GM19463 (cell line): ENCODE results near the gene PPP1R8.
"Not testable (repeated sequence)": the region's sequence is repeated elsewhere in the genome, so short reads cannot be mapped to it uniquely, and the experiment has no call there.

Experiments used
- ATAC-seq: cut with Tn5 transposase; IDR thresholded peaks from one replicate; pipeline ENCODE4 v1.9.1; 2021; ENCODE audit warnings: mild to moderate bottlenecking, moderate library complexity; ENCODE audit not compliant: unreplicated experiment

Gene PPP1R8

GRCh38 chr1:27830621-27831440, at the start of gene PPP1R8:
PPP1R8 (plus strand) TSS chr1:27830782; CDS start chr1:27830836, 54 bp downstream.
- ATAC-seq, result peak; percentile 94

DNA sequence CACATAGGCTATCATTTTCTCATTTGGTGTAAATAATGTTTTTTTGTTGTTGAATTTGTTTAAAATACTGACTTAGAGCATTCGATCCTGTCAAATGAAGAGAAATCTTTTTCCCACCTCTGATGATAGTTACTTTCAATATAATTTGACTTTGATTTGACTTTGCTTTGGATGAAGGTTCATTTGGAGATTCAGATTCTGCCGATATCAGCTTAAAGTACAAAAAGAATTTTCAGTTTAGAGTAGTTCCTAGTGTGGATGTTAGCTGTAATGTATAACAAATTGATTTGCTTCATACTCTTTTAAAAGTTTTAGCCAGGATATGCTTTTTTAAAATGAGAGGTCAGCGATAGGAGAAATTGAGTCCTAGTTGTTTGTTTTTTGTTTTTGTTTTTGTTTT, 47.6 kb upstream of the PPP1R8 start:
- no peak for ATAC-seq

- ATAC-seq, result no peak
These were observed 45.9 kb upstream of the PPP1R8 start for GRCh38 chr1:27784700-27785099.

- ATAC-seq, result no peak
These were observed 44.7 kb upstream of the PPP1R8 start for GRCh38 chr1:27785781-27786455.

- no peak for ATAC-seq
These were observed 42.7 kb upstream of the PPP1R8 start for GRCh38 chr1:27787895-27788294.

DNA sequence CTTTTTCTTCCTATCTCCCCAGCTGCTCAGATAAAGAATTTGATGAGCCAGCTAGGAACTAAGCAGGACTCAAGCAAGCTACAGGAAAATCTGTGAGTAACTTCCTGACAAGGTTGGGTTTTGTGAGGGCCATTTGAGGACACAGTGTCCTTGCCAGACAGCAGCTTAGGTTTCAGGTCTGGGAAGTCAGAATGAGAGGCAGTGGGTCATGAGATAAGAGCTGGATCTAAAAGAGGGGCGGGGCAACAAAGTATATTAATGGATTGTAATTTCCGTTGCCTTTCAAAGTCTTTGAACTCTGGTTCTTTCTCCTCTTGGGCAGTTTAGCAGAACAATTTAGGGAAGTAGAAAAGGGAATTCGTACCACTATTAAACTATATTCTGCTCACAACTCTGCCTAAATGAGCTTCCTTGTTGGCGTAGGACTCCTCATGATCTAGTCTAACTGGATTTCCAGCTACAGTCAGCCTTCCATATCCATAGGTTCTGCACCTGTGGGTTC, 41.0 kb upstream of the PPP1R8 start:
- no peak for ATAC-seq

- not testable (repeated sequence) for ATAC-seq
These were observed 40.3 kb upstream of the PPP1R8 start for GRCh38 chr1:27790270-27790669.

GRCh38 chr1:27795601-27796000, 35.0 kb upstream of the PPP1R8 start:
- ATAC-seq, result no peak

DNA sequence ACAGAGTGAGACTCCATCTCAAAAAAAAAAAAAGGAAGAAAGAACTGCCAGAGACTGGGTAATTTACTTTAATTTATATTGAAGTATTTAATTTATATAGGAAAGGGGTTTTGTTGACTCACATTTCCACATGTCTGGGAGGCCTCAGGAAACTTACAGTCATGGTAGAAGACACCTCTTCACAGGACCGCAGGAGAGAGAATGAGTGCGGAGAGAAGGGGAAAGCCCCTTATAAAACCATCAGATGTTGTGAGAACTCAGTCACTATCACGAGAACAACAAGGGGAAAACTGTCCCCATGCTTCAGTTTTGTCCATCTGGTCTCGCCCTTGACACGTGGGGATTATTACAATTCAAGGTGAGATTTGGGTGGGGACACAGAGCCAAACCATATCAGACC, 25.8 kb upstream of the PPP1R8 start:
- no peak for ATAC-seq

- ATAC-seq, result no peak
These were observed 23.8 kb upstream of the PPP1R8 start for GRCh38 chr1:27806758-27807157.

- no peak for ATAC-seq
These were observed 23.2 kb upstream of the PPP1R8 start for GRCh38 chr1:27807385-27807784.

- not testable (repeated sequence) for ATAC-seq
These were observed 22.5 kb upstream of the PPP1R8 start for GRCh38 chr1:27808131-27808530.

DNA sequence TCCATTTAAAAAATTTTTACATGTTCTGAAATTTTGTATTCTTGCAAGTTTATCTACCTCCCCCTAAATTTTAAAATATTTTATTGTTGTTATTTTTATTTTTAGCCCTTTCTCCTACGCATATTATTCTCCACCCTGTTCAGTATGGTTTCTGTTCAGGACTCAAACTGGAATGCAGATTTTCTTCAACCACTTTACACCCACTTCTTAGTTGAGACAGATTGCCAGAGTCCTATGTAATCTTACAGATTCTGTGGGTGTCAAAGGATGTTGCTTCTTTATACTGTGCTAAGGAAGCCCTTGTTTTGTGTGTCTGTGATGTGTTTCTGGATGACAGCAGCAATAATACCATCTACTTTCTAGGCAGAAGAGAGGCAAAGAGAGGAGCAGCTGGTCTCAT, 20.7 kb upstream of the PPP1R8 start:
- ATAC-seq, result no peak

- no peak for ATAC-seq
These were observed 18.7 kb upstream of the PPP1R8 start for GRCh38 chr1:27811741-27812500.

- no peak for ATAC-seq
These were observed 13.5 kb upstream of the PPP1R8 start for GRCh38 chr1:27816921-27817630.

DNA sequence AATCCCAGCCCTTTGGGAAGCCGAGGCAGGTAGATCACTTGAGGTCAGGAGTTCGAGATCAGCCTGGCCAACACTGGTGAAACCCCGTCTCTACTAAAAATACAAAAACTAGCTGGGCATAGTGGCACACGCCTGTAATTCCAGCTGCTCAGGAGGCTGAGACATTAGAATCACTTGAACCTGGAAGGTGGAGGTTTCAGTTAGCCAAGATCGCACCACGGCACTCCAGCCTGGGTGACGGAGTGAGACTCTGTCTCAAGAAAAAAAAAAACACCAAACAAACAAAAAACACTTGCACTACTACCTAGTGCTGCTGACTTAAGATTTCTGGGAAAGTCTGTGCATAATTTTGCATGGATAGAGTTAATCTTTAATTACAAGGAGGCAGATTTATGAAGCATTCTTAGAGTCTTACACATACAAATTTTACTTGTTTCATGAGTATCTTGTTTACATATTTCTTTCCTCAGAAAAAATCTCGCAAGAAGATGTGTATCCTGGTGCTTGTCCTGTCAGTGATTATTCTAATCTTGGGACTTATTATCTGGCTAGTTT, 8.7 kb upstream of the PPP1R8 start:
- ATAC-seq, result no peak

GRCh38 chr1:27823784-27824183, 6.8 kb upstream of the PPP1R8 start:
- ATAC-seq, result no peak

GRCh38 chr1:27824411-27824810, 6.2 kb upstream of the PPP1R8 start:
- ATAC-seq, result no peak

GRCh38 chr1:27829339-27829960, 1.1 kb upstream of the PPP1R8 start:
- ATAC-seq, result not testable (repeated sequence)
